ENCODE data around the gene TFF3.

DNA sequence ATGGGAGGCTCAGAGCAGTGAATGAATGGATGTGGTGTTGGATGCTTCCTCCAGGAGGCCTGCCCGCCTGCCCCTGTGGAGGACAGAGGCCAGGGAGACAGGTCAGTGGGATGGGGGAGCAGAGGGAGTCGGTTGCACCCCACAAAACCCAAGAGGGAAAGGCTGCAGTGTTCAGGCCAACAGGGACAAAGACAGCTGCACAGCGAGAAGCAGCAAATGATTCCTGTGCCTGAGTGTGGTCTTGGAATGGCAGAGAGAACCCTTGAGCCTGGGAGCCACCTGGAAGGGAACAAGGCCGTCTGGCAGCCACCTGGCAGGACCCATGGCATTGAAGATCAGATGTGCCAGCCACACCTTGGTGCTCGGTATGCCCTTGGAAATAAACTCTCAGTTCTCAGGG lies 8.1 kb downstream of the TFF3 start:
- TF ChIP-seq EZH2 (IDR thresholded peaks at IDR 0.05) (no peak), POLR2AphosphoS5 (IDR thresholded peaks at IDR 0.05; ENCODE audit: borderline replicate concordance, low read depth, low read length) (no peak)

Measured in SK-N-MC (cell line).